Calu3 (cell line): ENCODE results near the gene CDH4. TPM values are rescaled to one million over a fixed set of nuclear protein-coding genes. Genes with fewer than 3 reads are reported as not detected.

Source experiments
- BruUV-seq: library from RNA; stranded (reverse); fragments of 400-500 nt; replicated peaks from 2 replicates; lab custom pipeline; 2021; lab: Mats Ljungman, UMichigan
- CTCF ChIA-PET: fragments of 300-600 bp; sonication (Branson Sonifier 250); formaldehyde crosslinking; loops from one replicate; lab custom pipeline; 2022; ENCODE audit warnings: antibody characterized with exemption; lab: Charles Lee
- DNase-seq: peaks from one replicate; pipeline ENCODE4 v3.0.0; 2022
- H3K27ac Mint-ChIP-seq: one replicate; pipeline ENCODE4 v1.8.0; 2022; ENCODE audit warnings: mixed read lengths; ENCODE audit not compliant: unreplicated experiment
- H3K27me3 Mint-ChIP-seq: one replicate; pipeline ENCODE4 v1.8.0; 2022; ENCODE audit warnings: mixed read lengths; ENCODE audit not compliant: unreplicated experiment
- H3K36me3 Mint-ChIP-seq: one replicate; pipeline ENCODE4 v1.8.0; 2022; ENCODE audit warnings: mild to moderate bottlenecking, moderate library complexity, mixed read lengths; ENCODE audit not compliant: insufficient read depth, unreplicated experiment
- H3K4me1 Mint-ChIP-seq: one replicate; pipeline ENCODE4 v1.8.0; 2022; ENCODE audit warnings: mild to moderate bottlenecking, low read depth, mixed read lengths; ENCODE audit not compliant: unreplicated experiment
- H3K4me3 Mint-ChIP-seq: one replicate; pipeline ENCODE4 v1.8.0; 2022; ENCODE audit warnings: mild to moderate bottlenecking, low read depth, moderate library complexity, mixed read lengths; ENCODE audit not compliant: unreplicated experiment
- H3K9me3 Mint-ChIP-seq: one replicate; pipeline ENCODE4 v1.8.0; 2022; ENCODE audit warnings: low read depth, mixed read lengths; ENCODE audit not compliant: unreplicated experiment
- intact Hi-C: fragments of 100-400 bp; cut with micrococcal nuclease; formaldehyde crosslinking; loops from one replicate; pipeline ENCODE4 v1.10.0; 2022; ENCODE audit not compliant: unreplicated experiment
- total RNA-seq: library from RNA; stranded (reverse); gene quantifications from 2 replicates; pipeline ENCODE4 v1.2.3, GENCODE V29; 2022
- TF ChIP-seq, protein P1 (sequence below): fragments of 200-600 bp; IDR thresholded peaks from one replicate; pipeline ENCODE4 v1.8.0; 2022; ENCODE audit warnings: antibody characterized with exemption; ENCODE audit not compliant: unreplicated experiment

The CDH4 gene
- total RNA-seq, 1 experiment from 2014 or later, result not detected

DNA sequence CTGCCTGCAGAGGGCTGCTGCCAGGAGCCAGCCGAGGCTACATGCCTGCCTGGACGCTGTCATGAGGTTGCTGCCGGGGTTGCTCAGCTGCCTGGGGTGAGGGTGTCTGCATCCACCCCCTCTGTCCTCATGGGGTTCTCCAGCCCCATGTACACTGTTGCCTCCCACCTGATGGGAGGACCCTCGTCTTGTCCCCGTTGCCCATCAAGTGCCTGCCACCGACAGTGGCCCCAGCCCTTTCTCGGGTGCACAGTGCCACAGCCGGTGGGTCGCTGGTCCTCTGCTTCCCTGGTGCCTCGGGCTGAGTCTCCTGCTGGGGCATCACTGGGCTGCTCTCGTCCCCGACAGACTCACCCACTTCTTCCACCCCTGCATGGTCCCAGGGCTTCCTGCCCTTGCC is 313.7 kb downstream of the CDH4 start:
- peaks cover 35% of the 10 kb centered on the region for H3K27me3 Mint-ChIP-seq
- no peaks in the 10 kb centered on the region for H3K36me3 Mint-ChIP-seq
- CTCF ChIA-PET, result interaction anchor here (0.9 kb wide), 1 partner anchor 236 kb away, joined by 5 read pairs; no protein-coding TSS in a partner anchor
- peaks cover 17% of the 10 kb centered on the region for H3K9me3 Mint-ChIP-seq
- no TSS peak for BruUV-seq
- intact Hi-C loops, result no loop called here
- no peak overlapping the region for H3K4me3 Mint-ChIP-seq
- no peak overlapping the region for H3K27ac Mint-ChIP-seq
- TF ChIP-seq, protein P1, sequence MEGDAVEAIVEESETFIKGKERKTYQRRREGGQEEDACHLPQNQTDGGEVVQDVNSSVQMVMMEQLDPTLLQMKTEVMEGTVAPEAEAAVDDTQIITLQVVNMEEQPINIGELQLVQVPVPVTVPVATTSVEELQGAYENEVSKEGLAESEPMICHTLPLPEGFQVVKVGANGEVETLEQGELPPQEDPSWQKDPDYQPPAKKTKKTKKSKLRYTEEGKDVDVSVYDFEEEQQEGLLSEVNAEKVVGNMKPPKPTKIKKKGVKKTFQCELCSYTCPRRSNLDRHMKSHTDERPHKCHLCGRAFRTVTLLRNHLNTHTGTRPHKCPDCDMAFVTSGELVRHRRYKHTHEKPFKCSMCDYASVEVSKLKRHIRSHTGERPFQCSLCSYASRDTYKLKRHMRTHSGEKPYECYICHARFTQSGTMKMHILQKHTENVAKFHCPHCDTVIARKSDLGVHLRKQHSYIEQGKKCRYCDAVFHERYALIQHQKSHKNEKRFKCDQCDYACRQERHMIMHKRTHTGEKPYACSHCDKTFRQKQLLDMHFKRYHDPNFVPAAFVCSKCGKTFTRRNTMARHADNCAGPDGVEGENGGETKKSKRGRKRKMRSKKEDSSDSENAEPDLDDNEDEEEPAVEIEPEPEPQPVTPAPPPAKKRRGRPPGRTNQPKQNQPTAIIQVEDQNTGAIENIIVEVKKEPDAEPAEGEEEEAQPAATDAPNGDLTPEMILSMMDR, result no peak
- no peaks in the 10 kb centered on the region for H3K4me1 Mint-ChIP-seq
- no peak for DNase-seq

DNA sequence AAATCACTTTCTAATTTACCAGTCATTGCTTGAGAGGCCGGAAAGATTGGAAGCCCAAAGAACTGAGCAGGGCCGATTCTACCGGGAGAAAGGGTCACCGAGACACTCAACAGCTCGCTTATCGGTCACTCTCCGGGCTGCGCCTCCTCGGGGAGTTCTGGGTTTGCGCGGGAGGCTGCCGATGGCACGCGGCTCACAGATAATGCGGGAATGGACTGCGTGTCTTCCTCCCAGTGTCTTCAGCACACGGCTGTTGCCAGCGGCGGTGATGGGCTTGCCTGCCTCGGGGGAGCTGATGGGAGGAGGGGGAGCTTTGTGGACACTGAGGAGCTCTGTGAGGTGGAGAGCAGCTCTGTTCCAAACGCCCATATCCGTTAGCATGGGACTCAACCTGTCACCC is 314.6 kb downstream of the CDH4 start:
- DNase-seq, result no peak
- no peak overlapping the region for H3K4me3 Mint-ChIP-seq
- no peaks in the 10 kb centered on the region for H3K36me3 Mint-ChIP-seq
- intact Hi-C loops, result no loop called here
- peaks cover 35% of the 10 kb centered on the region for H3K27me3 Mint-ChIP-seq
- no TSS peak for BruUV-seq
- TF ChIP-seq, protein P1, result no peak
- H3K4me1 Mint-ChIP-seq, result no peaks in the 10 kb centered on the region
- CTCF ChIA-PET, result no interaction called here
- H3K9me3 Mint-ChIP-seq, result peaks cover 17% of the 10 kb centered on the region
- H3K27ac Mint-ChIP-seq, result no peak overlapping the region

DNA sequence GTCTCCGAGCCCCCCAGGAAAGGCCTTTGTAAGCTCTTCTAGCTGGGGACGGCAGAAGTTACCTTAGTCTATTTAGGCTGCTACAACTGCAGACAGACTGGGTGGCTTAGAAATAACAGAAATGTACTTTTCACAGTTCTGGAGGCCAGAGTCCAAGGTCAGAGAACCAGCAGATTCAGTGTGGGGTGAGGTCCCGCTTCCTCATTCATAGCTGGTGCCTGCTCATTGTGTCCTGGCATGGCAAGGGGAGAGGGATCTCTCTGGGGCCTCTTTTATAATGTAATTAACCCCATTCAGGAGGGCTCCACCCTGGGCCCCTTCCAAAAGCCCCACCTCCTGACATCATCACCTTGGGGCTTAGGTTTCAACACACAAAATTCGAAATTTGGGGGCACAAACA is 315.1 kb downstream of the CDH4 start:
- H3K36me3 Mint-ChIP-seq, result no peaks in the 10 kb centered on the region
- peaks cover 17% of the 10 kb centered on the region for H3K9me3 Mint-ChIP-seq
- H3K27ac Mint-ChIP-seq, result no peak overlapping the region
- H3K4me3 Mint-ChIP-seq, result no peak overlapping the region
- CTCF ChIA-PET, result no interaction called here
- BruUV-seq, result no TSS peak
- H3K27me3 Mint-ChIP-seq, result peaks cover 37% of the 10 kb centered on the region
- TF ChIP-seq, protein P1, result no peak
- intact Hi-C loops, result no loop called here
- no peaks in the 10 kb centered on the region for H3K4me1 Mint-ChIP-seq
- no peak for DNase-seq

DNA sequence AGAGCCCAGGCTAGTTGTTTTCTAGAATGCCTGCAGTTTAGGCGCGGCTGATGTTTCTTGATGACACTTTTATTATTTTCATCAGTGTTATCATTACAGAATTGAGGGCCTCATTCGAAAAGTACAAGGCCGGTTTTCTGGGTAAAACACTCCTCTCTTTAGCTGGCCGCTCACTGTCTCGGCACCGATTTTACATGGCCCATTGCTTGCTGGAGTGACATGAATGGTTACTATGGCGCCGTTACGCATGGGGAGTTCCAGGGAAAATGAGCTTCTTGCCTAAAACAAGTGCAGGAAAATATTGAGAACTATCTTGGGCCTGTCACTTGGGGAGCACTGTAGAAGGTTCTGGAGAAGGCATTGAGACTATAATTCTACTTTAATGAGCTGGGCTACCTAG is 317.8 kb downstream of the CDH4 start:
- H3K4me1 Mint-ChIP-seq, result no peaks in the 10 kb centered on the region
- H3K4me3 Mint-ChIP-seq, result no peak overlapping the region
- H3K9me3 Mint-ChIP-seq, result peaks cover 17% of the 10 kb centered on the region
- H3K27me3 Mint-ChIP-seq, result peaks cover 42% of the 10 kb centered on the region
- BruUV-seq, result no TSS peak
- intact Hi-C loops, result no loop called here
- H3K27ac Mint-ChIP-seq, result no peak overlapping the region
- no peak for DNase-seq
- TF ChIP-seq, protein P1, result no peak
- CTCF ChIA-PET, result no interaction called here
- no peaks in the 10 kb centered on the region for H3K36me3 Mint-ChIP-seq
